B cell (primary cell): ENCODE data around the gene ATXN7L3B. TPM values are rescaled to one million over a fixed set of nuclear protein-coding genes. Genes with fewer than 3 reads are reported as not detected.

ENCODE experiments used
- ATAC-seq: fragments of 200-7000 bp; cut with Tn5 transposase; one replicate; pipeline ENCODE4 v1.10.0; 2021; ENCODE audit warnings: low read depth, mild to moderate bottlenecking, moderate number of reproducible peaks, moderate library complexity
- CTCF ChIA-PET: fragments of 350-600 bp; sonication (Branson Sonifier 250); formaldehyde crosslinking; loops from one replicate; lab custom pipeline; 2021; ENCODE audit warnings: antibody characterized with exemption, inconsistent platforms; lab: Charles Lee
- POLR2A ChIA-PET: fragments of 350-600 bp; sonication (Branson Sonifier 250); formaldehyde crosslinking; loops from one replicate; lab custom pipeline; 2021; ENCODE audit warnings: antibody characterized with exemption; lab: Charles Lee
- DNase-seq: peaks from one replicate; pipeline ENCODE4 v3.0.0; 2013
- H2AFZ ChIP-seq: 2 replicates; pipeline ENCODE4 v1.6.1; 2012; ENCODE audit warnings: mild to moderate bottlenecking, low read depth, low read length; ENCODE audit not compliant: insufficient read depth, poor library complexity, severe bottlenecking
- H3K27ac ChIP-seq, 2 donors: 1 replicate in 1 of 2; 2 replicates in 1 of 2; pipeline ENCODE4 v1.5.1; 2012 to 2013; ENCODE audit warnings: low read length in 2 of 2, mild to moderate bottlenecking in 2 of 2, moderate library complexity in 1 of 2
- H3K27me3 ChIP-seq, 4 experiments: fragments of 200-600 bp in 1 of 4; sonication (generic) in 1 of 4; replicated peaks in 1 of 4; 1 replicate in 2 of 4; 2 replicates in 2 of 4; pipeline versions ENCODE4 v1.6.1 to v1.7.0; 2013 to 2016; ENCODE audit warnings: low read length in 3 of 4, mild to moderate bottlenecking in 2 of 4, mixed read lengths in 1 of 4, moderate library complexity in 1 of 4; ENCODE audit not compliant: insufficient read depth in 4 of 4, control insufficient read depth in 3 of 4; ENCODE audit errors: control extremely low read depth in 1 of 4
- H3K36me3 ChIP-seq, 2 experiments: replicated peaks in 1 of 2; 1 replicate in 1 of 2; 2 replicates in 1 of 2; pipeline versions ENCODE4 v1.6.1 to v1.7.1; 2013; ENCODE audit warnings: low read length in 1 of 2; ENCODE audit not compliant: insufficient read depth in 2 of 2, control insufficient read depth in 1 of 2; ENCODE audit errors: control extremely low read depth in 1 of 2, extremely low read depth in 1 of 2
- H3K4me1 ChIP-seq, 2 donors: fragments of 200-600 bp in 1 of 2; sonication (generic) in 1 of 2; 1 replicate in 1 of 2; 2 replicates in 1 of 2; pipeline versions ENCODE4 v1.5.1 to v1.6.1; 2013 to 2017; ENCODE audit warnings: low read length in 2 of 2; ENCODE audit not compliant: control insufficient read depth in 2 of 2, insufficient read depth in 2 of 2
- H3K4me2 ChIP-seq: replicated peaks from 2 replicates; pipeline ENCODE3; 2012; ENCODE audit warnings: mild to moderate bottlenecking, low read depth, low read length; ENCODE audit not compliant: poor library complexity, severe bottlenecking
- H3K4me3 ChIP-seq, 5 experiments: fragments of 200-600 bp in 1 of 5; sonication (generic) in 1 of 5; 1 replicate in 3 of 5; 2 replicates in 2 of 5; pipeline versions ENCODE4 v1.5.1 to v1.7.0; 2011 to 2016; ENCODE audit warnings: low read length in 4 of 5, mild to moderate bottlenecking in 4 of 5, low read depth in 2 of 5, control low read depth in 1 of 5, moderate library complexity in 1 of 5; ENCODE audit not compliant: insufficient read depth in 1 of 5; ENCODE audit errors: control extremely low read depth in 1 of 5, extremely low read depth in 1 of 5
- H3K79me2 ChIP-seq: fragments of 200-600 bp; sonication (generic); one replicate; pipeline ENCODE4 v1.6.0; 2016; ENCODE audit warnings: low read length; ENCODE audit not compliant: control insufficient read depth, insufficient read depth
- H3K9ac ChIP-seq: fragments of 200-600 bp; sonication (generic); 2 replicates; pipeline ENCODE4 v1.6.1; 2017; ENCODE audit warnings: mild to moderate bottlenecking, low read length, moderate library complexity
- H3K9me3 ChIP-seq, 3 donors: one replicate each; pipeline versions ENCODE4 v1.6.1 to v1.7.1; 2013; ENCODE audit warnings: low read length in 2 of 3; ENCODE audit not compliant: control insufficient read depth in 2 of 3, insufficient read depth in 1 of 3; ENCODE audit errors: control extremely low read depth in 1 of 3
- H4K20me1 ChIP-seq: 2 replicates; pipeline ENCODE4 v1.6.0; 2012; ENCODE audit warnings: mild to moderate bottlenecking, low read length; ENCODE audit not compliant: insufficient read depth, control insufficient read depth, poor library complexity, severe bottlenecking
- H3K27ac Mint-ChIP-seq: one replicate; pipeline ENCODE4 v1.8.0; 2021; ENCODE audit warnings: mixed read lengths
- H3K27me3 Mint-ChIP-seq: one replicate; pipeline ENCODE4 v1.8.0; 2021; ENCODE audit warnings: mixed read lengths
- H3K4me1 Mint-ChIP-seq: one replicate; pipeline ENCODE4 v1.8.0; 2021; ENCODE audit warnings: mixed read lengths
- H3K4me3 Mint-ChIP-seq: one replicate; pipeline ENCODE4 v1.8.0; 2021; ENCODE audit warnings: mixed read lengths
- H3K9me3 Mint-ChIP-seq: one replicate; pipeline ENCODE4 v1.8.0; 2022; ENCODE audit warnings: mixed read lengths; ENCODE audit not compliant: insufficient read depth
- CTCF ChIP-seq: fragments of 200-600 bp; IDR thresholded peaks from one replicate; pipeline ENCODE4 v1.8.0; 2022; ENCODE audit warnings: antibody characterized with exemption, mild to moderate bottlenecking
- EZH2 ChIP-seq: IDR thresholded peaks from 2 replicates; pipeline ENCODE4 v1.6.1; 2012; ENCODE audit warnings: borderline replicate concordance, low read depth, mild to moderate bottlenecking, moderate library complexity, low read length; ENCODE audit not compliant: insufficient read depth, poor library complexity, severe bottlenecking
- WGBS: methylation state at CpG from one replicate; pipeline ENCODE4 v1.1.5; 2013; ENCODE audit warnings: missing lambda C conversion rate; ENCODE audit not compliant: insufficient coverage; 5-methylcytosine and 5-hydroxymethylcytosine counted together
- intact Hi-C: fragments of 100-400 bp; cut with micrococcal nuclease; formaldehyde crosslinking; loops from one replicate; pipeline ENCODE4 v1.10.0; 2022
- polyA plus RNA-seq: library from polyadenylated mRNA; depleted of rRNA; stranded (reverse); fragments of >200 nt; gene quantifications from 2 replicates; pipeline ENCODE4 v1.2.3, GENCODE V29; 2012
- total RNA-seq, 2 donors: library from RNA; stranded (reverse); fragments of 120-200 nt in 1 of 2; gene quantifications; 1 replicate in 1 of 2; 2 replicates in 1 of 2; pipeline versions ENCODE4 v1.2.3 to v1.2.4, GENCODE V29; 2013 to 2022

ATXN7L3B gene
- total and polyA plus RNA-seq, 2 donors (not counting 1 experiment from before 2014, with no cell fraction given) = 15.0 to 38.6 TPM

- H3K27me3 ChIP-seq = no peaks in the 10 kb centered on the region
- no peaks in the 10 kb centered on the region for H3K36me3 ChIP-seq
- Mint-ChIP-seq H3K9me3 (no peaks in the 10 kb centered on the region), H3K4me1 (no peaks in the 10 kb centered on the region), H3K27me3 (peaks cover 15% of the 10 kb centered on the region), H3K4me3 (no peak overlapping the region), H3K27ac (no peak overlapping the region)
- no peaks in the 10 kb centered on the region for H3K9me3 ChIP-seq
- no peak overlapping the region for H2AFZ ChIP-seq
- no CpG with 5 or more reads among the region's 2 CpGs for WGBS
- CTCF ChIA-PET = interaction anchor here (0.9 kb wide), 1 partner anchor 8 kb away, joined by 3 read pairs; no protein-coding TSS in a partner anchor
- H3K4me3 ChIP-seq = no peak overlapping the region
- H3K27ac ChIP-seq = no peak overlapping the region
- POLR2A ChIA-PET = no interaction called here
- no peaks in the 10 kb centered on the region for H3K79me2 ChIP-seq
- TF ChIP-seq EZH2 = no peak
- no peak for TF ChIP-seq CTCF
- H4K20me1 ChIP-seq = no peaks in the 10 kb centered on the region
- H3K9ac ChIP-seq = no peak overlapping the region
- no peak for DNase-seq
- intact Hi-C loops = no loop called here
- H3K4me1 ChIP-seq = no peaks in the 10 kb centered on the region
- H3K4me2 ChIP-seq = no peak overlapping the region
- no peak for ATAC-seq
Measured at GRCh38 chr12:74527491-74527890, 10.1 kb upstream of the ATXN7L3B start.

GRCh38 chr12:74530676-74531075 is 7.0 kb upstream of the ATXN7L3B start:
- Mint-ChIP-seq H3K4me3 (no peak overlapping the region), H3K27ac (no peak overlapping the region), H3K4me1 (peaks cover 1% of the 10 kb centered on the region), H3K9me3 (peaks cover 2% of the 10 kb centered on the region), H3K27me3 (peaks cover 6% of the 10 kb centered on the region)
- no CpG with 5 or more reads among the region's 2 CpGs for WGBS
- Histone ChIP-seq H2AFZ (no peak overlapping the region), H3K4me1 (no peaks in the 10 kb centered on the region), H3K4me3 (no peak overlapping the region), H3K4me2 (no peak overlapping the region), H3K9me3 (no peaks in the 10 kb centered on the region), H3K27me3 (no peaks in the 10 kb centered on the region), H4K20me1 (no peaks in the 10 kb centered on the region), H3K27ac (no peak overlapping the region), H3K79me2 (no peaks in the 10 kb centered on the region), H3K9ac (no peak overlapping the region), H3K36me3 (no peaks in the 10 kb centered on the region)
- ChIA-PET CTCF (no interaction called here), POLR2A (no interaction called here)
- TF ChIP-seq CTCF = no peak
- no peak for TF ChIP-seq EZH2
- intact Hi-C loops = loop anchor here (10.0 kb wide), 1 partner anchor 984 kb away; the partner anchor contains the start of gene KRR1
- ATAC-seq (no peak), DNase-seq (no peak)
